ENCODE measurements around the gene MMS19.

Gene MMS19

GRCh38 chr10:97522071-97522470 is 23.8 kb upstream of the MMS19 start:
- Histone ChIP-seq H3K27me3 (ENCODE audit: insufficient read depth, low read length) (no peaks in the 10 kb centered on the region), H3K4me3 (ENCODE audit: low read length) (no peak overlapping the region), H3K4me1 (ENCODE audit: insufficient read depth, low read length) (peaks cover 23% of the 10 kb centered on the region), H3K9me3 (ENCODE audit: insufficient read depth, low read depth, low read length) (no peaks in the 10 kb centered on the region), H3K27ac (ENCODE audit: low read length) (no peak overlapping the region), H3K36me3 (ENCODE audit: insufficient read depth, low read depth, low read length) (no peaks in the 10 kb centered on the region), H3K9ac (ENCODE audit: low read depth, low read length) (no peak overlapping the region)

GRCh38 chr10:97520978-97521761 is 22.9 kb upstream of the MMS19 start:
- Histone ChIP-seq H3K9ac (ENCODE audit: low read depth, low read length) (no peak overlapping the region), H3K4me3 (ENCODE audit: low read length) (no peak overlapping the region; the same call in 1 of the 2 replicates), H3K27me3 (ENCODE audit: insufficient read depth, low read length) (no peaks in the 10 kb centered on the region), H3K27ac (ENCODE audit: low read length) (no peak overlapping the region), H3K36me3 (ENCODE audit: insufficient read depth, low read depth, low read length) (no peaks in the 10 kb centered on the region), H3K4me1 (ENCODE audit: insufficient read depth, low read length) (peaks cover 23% of the 10 kb centered on the region), H3K9me3 (ENCODE audit: insufficient read depth, low read depth, low read length) (no peaks in the 10 kb centered on the region)

GRCh38 chr10:97520520-97520919 is 22.3 kb upstream of the MMS19 start:
- no peaks in the 10 kb centered on the region for H3K36me3 ChIP-seq (ENCODE audit: insufficient read depth, low read depth, low read length)
- no peaks in the 10 kb centered on the region for H3K9me3 ChIP-seq (ENCODE audit: insufficient read depth, low read depth, low read length)
- H3K27ac ChIP-seq (ENCODE audit: low read length) = no peak overlapping the region
- peaks cover 23% of the 10 kb centered on the region for H3K4me1 ChIP-seq (ENCODE audit: insufficient read depth, low read length)
- H3K4me3 ChIP-seq (ENCODE audit: low read length) = no peak overlapping the region
- no peaks in the 10 kb centered on the region for H3K27me3 ChIP-seq (ENCODE audit: insufficient read depth, low read length)
- no peak overlapping the region for H3K9ac ChIP-seq (ENCODE audit: low read depth, low read length)

- H3K4me3 ChIP-seq (ENCODE audit: low read length) = no peak overlapping the region
- no peaks in the 10 kb centered on the region for H3K36me3 ChIP-seq (ENCODE audit: insufficient read depth, low read depth, low read length)
- H3K27me3 ChIP-seq (ENCODE audit: insufficient read depth, low read length) = no peaks in the 10 kb centered on the region
- no peaks in the 10 kb centered on the region for H3K9me3 ChIP-seq (ENCODE audit: insufficient read depth, low read depth, low read length)
- H3K9ac ChIP-seq (ENCODE audit: low read depth, low read length) = no peak overlapping the region
- no peak overlapping the region for H3K27ac ChIP-seq (ENCODE audit: low read length)
- peaks cover 23% of the 10 kb centered on the region for H3K4me1 ChIP-seq (ENCODE audit: insufficient read depth, low read length)
Measured at GRCh38 chr10:97519342-97519741, 21.1 kb upstream of the MMS19 start.

- peaks cover 23% of the 10 kb centered on the region for H3K4me1 ChIP-seq (ENCODE audit: insufficient read depth, low read length)
- H3K27ac ChIP-seq (ENCODE audit: low read length) = no peak overlapping the region
- no peaks in the 10 kb centered on the region for H3K9me3 ChIP-seq (ENCODE audit: insufficient read depth, low read depth, low read length)
- no peaks in the 10 kb centered on the region for H3K27me3 ChIP-seq (ENCODE audit: insufficient read depth, low read length)
- no peak overlapping the region for H3K4me3 ChIP-seq (ENCODE audit: low read length)
- no peaks in the 10 kb centered on the region for H3K36me3 ChIP-seq (ENCODE audit: insufficient read depth, low read depth, low read length)
- H3K9ac ChIP-seq (ENCODE audit: low read depth, low read length) = no peak overlapping the region
Measured at GRCh38 chr10:97518301-97519043, 20.2 kb upstream of the MMS19 start.

- H3K27ac ChIP-seq (ENCODE audit: low read length) = no peak overlapping the region
- H3K27me3 ChIP-seq (ENCODE audit: insufficient read depth, low read length) = no peaks in the 10 kb centered on the region
- H3K4me3 ChIP-seq (ENCODE audit: low read length) = no peak overlapping the region
- H3K4me1 ChIP-seq (ENCODE audit: insufficient read depth, low read length) = peaks cover 23% of the 10 kb centered on the region
- H3K9ac ChIP-seq (ENCODE audit: low read depth, low read length) = no peak overlapping the region
- H3K9me3 ChIP-seq (ENCODE audit: insufficient read depth, low read depth, low read length) = no peaks in the 10 kb centered on the region
- H3K36me3 ChIP-seq (ENCODE audit: insufficient read depth, low read depth, low read length) = no peaks in the 10 kb centered on the region
Measured at GRCh38 chr10:97517778-97518300, 19.6 kb upstream of the MMS19 start.

GRCh38 chr10:97517096-97517750 is 19.0 kb upstream of the MMS19 start:
- Histone ChIP-seq H3K27ac (ENCODE audit: low read length) (no peak overlapping the region), H3K9ac (ENCODE audit: low read depth, low read length) (no peak overlapping the region), H3K4me1 (ENCODE audit: insufficient read depth, low read length) (peaks cover 23% of the 10 kb centered on the region), H3K36me3 (ENCODE audit: insufficient read depth, low read depth, low read length) (no peaks in the 10 kb centered on the region), H3K4me3 (ENCODE audit: low read length) (no peak overlapping the region), H3K9me3 (ENCODE audit: insufficient read depth, low read depth, low read length) (no peaks in the 10 kb centered on the region), H3K27me3 (ENCODE audit: insufficient read depth, low read length) (no peaks in the 10 kb centered on the region)

- Histone ChIP-seq H3K27ac (ENCODE audit: low read length) (no peak overlapping the region), H3K4me1 (ENCODE audit: insufficient read depth, low read length) (peaks cover 13% of the 10 kb centered on the region), H3K9me3 (ENCODE audit: insufficient read depth, low read depth, low read length) (no peaks in the 10 kb centered on the region), H3K36me3 (ENCODE audit: insufficient read depth, low read depth, low read length) (no peaks in the 10 kb centered on the region), H3K4me3 (ENCODE audit: low read length) (no peak overlapping the region), H3K27me3 (ENCODE audit: insufficient read depth, low read length) (no peaks in the 10 kb centered on the region), H3K9ac (ENCODE audit: low read depth, low read length) (no peak overlapping the region)
Measured at GRCh38 chr10:97515271-97515978, 17.2 kb upstream of the MMS19 start.

- no peak overlapping the region for H3K27ac ChIP-seq (ENCODE audit: low read length)
- no peaks in the 10 kb centered on the region for H3K27me3 ChIP-seq (ENCODE audit: insufficient read depth, low read length)
- H3K9me3 ChIP-seq (ENCODE audit: insufficient read depth, low read depth, low read length) = no peaks in the 10 kb centered on the region
- H3K9ac ChIP-seq (ENCODE audit: low read depth, low read length) = no peak overlapping the region
- no peaks in the 10 kb centered on the region for H3K36me3 ChIP-seq (ENCODE audit: insufficient read depth, low read depth, low read length)
- H3K4me1 ChIP-seq (ENCODE audit: insufficient read depth, low read length) = peaks cover 4% of the 10 kb centered on the region
- H3K4me3 ChIP-seq (ENCODE audit: low read length) = no peak overlapping the region
Measured at GRCh38 chr10:97514344-97514743, 16.1 kb upstream of the MMS19 start.

- no peaks in the 10 kb centered on the region for H3K36me3 ChIP-seq (ENCODE audit: insufficient read depth, low read depth, low read length)
- H3K4me3 ChIP-seq (ENCODE audit: low read length) = no peak overlapping the region
- H3K27ac ChIP-seq (ENCODE audit: low read length) = no peak overlapping the region
- no peaks in the 10 kb centered on the region for H3K27me3 ChIP-seq (ENCODE audit: insufficient read depth, low read length)
- peaks cover 6% of the 10 kb centered on the region; the same call in 1 of the 2 replicates for H3K4me1 ChIP-seq (ENCODE audit: insufficient read depth, low read length)
- H3K9ac ChIP-seq (ENCODE audit: low read depth, low read length) = no peak overlapping the region
- H3K9me3 ChIP-seq (ENCODE audit: insufficient read depth, low read depth, low read length) = no peaks in the 10 kb centered on the region
Measured at GRCh38 chr10:97512993-97513392, 14.8 kb upstream of the MMS19 start.

- Histone ChIP-seq H3K27ac (ENCODE audit: low read length) (no peak overlapping the region), H3K4me3 (ENCODE audit: low read length) (no peak overlapping the region), H3K27me3 (ENCODE audit: insufficient read depth, low read length) (no peaks in the 10 kb centered on the region), H3K9ac (ENCODE audit: low read depth, low read length) (no peak overlapping the region; the same call in 1 of the 2 replicates), H3K4me1 (ENCODE audit: insufficient read depth, low read length) (peaks cover 9% of the 10 kb centered on the region; the same call in 1 of the 2 replicates), H3K36me3 (ENCODE audit: insufficient read depth, low read depth, low read length) (no peaks in the 10 kb centered on the region), H3K9me3 (ENCODE audit: insufficient read depth, low read depth, low read length) (no peaks in the 10 kb centered on the region)
Measured at GRCh38 chr10:97511711-97512440, 13.7 kb upstream of the MMS19 start.
